OCI-LY3 (cell line): ENCODE measurements around the gene GCNT3.

ENCODE experiments used
- H2AFZ ChIP-seq: fragments of 200-600, 300-600 bp; shearing (Covaris generic); 2 replicates; pipeline ENCODE4 v1.6.0; 2014; ENCODE audit warnings: antibody characterized with exemption, low read depth, low read length
- H3K27ac ChIP-seq: fragments of 200-600, 300-600 bp; sonication (generic); 2 replicates; pipeline ENCODE4 v1.5.1; 2014; ENCODE audit warnings: mild to moderate bottlenecking, low read length, moderate library complexity, mixed read lengths
- H3K27me3 ChIP-seq: fragments of 200-600, 300-600 bp; sonication (generic); 2 replicates; pipeline ENCODE4 v1.6.1; 2014; ENCODE audit warnings: low read depth, low read length, mixed read lengths
- H3K36me3 ChIP-seq: fragments of 200-600, 300-600 bp; sonication (generic); replicated peaks from 2 replicates; pipeline ENCODE3; 2014; ENCODE audit warnings: low read depth, low read length, mixed read lengths
- H3K4me1 ChIP-seq: fragments of 300-600, 200-600 bp; sonication (generic); 2 replicates; pipeline ENCODE4 v1.6.1; 2014; ENCODE audit warnings: low read length, mixed read lengths
- H3K4me2 ChIP-seq: fragments of 200-600, 300-600 bp; sonication (generic); 2 replicates; pipeline ENCODE4 v1.6.1; 2014; ENCODE audit warnings: low read length, mixed read lengths
- H3K4me3 ChIP-seq: fragments of 300-600, 200-600 bp; sonication (generic); 2 replicates; pipeline ENCODE4 v1.5.1; 2014; ENCODE audit warnings: antibody characterized with exemption, mild to moderate bottlenecking, low read length, moderate library complexity
- H3K79me2 ChIP-seq: fragments of 300-600, 200-600 bp; shearing (Covaris generic); 2 replicates; pipeline ENCODE4 v1.6.1; 2014; ENCODE audit warnings: mild to moderate bottlenecking, low read length, mixed read lengths
- H3K9ac ChIP-seq: fragments of 300-600, 200-600 bp; shearing (Covaris generic); 2 replicates; pipeline ENCODE4 v1.6.0; 2014; ENCODE audit warnings: mild to moderate bottlenecking, low read length, moderate library complexity
- H3K9me3 ChIP-seq: fragments of 200-600, 300-600 bp; shearing (Covaris generic); 2 replicates; pipeline ENCODE4 v1.6.1; 2014; ENCODE audit warnings: low read length, mixed read lengths; ENCODE audit not compliant: insufficient read depth
- H4K20me1 ChIP-seq: fragments of 200-600, 300-600 bp; sonication (generic); 2 replicates; pipeline ENCODE4 v1.6.1; 2016; ENCODE audit warnings: low read length, mixed read lengths; ENCODE audit not compliant: insufficient read depth
- EZH2phosphoT487 ChIP-seq: fragments of 200-600 bp; shearing (Covaris generic); IDR thresholded peaks from 2 replicates; pipeline ENCODE4 v1.6.1; 2018; ENCODE audit warnings: antibody characterized with exemption, mixed run types, low read depth
- TF ChIP-seq, protein P1 (sequence below): fragments of 200-600, 300-600 bp; sonication (generic); IDR thresholded peaks from 2 replicates; pipeline ENCODE4 v1.5.1; 2014; ENCODE audit warnings: antibody characterized with exemption, low read length, low read depth

GCNT3 gene

DNA sequence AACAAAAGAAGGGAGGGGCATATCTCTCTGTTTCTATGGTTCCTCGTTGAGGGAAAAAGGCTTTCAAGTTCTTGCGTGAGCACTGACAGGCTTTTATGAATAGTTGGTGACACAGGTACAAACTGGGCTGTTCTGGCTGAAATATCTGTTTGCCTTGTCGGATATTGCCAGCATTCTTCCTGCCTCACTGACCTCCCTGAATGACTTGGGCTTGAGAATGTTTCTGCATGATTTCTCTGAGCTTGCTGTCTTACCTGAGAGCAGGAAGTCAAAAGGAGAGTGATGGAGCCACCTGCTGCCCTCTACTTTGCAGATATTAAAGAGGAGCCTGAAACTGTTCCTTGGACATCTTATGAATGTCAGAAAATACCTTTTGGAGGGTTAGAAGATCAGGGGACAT, 4.8 kb downstream of the GCNT3 start:
- peaks cover 18% of the 10 kb centered on the region for H3K4me1 ChIP-seq
- no peak overlapping the region for H3K4me2 ChIP-seq
- H3K27ac ChIP-seq: no peak overlapping the region
- no peak overlapping the region for H3K4me3 ChIP-seq
- no peak overlapping the region for H2AFZ ChIP-seq
- TF ChIP-seq, protein P1, sequence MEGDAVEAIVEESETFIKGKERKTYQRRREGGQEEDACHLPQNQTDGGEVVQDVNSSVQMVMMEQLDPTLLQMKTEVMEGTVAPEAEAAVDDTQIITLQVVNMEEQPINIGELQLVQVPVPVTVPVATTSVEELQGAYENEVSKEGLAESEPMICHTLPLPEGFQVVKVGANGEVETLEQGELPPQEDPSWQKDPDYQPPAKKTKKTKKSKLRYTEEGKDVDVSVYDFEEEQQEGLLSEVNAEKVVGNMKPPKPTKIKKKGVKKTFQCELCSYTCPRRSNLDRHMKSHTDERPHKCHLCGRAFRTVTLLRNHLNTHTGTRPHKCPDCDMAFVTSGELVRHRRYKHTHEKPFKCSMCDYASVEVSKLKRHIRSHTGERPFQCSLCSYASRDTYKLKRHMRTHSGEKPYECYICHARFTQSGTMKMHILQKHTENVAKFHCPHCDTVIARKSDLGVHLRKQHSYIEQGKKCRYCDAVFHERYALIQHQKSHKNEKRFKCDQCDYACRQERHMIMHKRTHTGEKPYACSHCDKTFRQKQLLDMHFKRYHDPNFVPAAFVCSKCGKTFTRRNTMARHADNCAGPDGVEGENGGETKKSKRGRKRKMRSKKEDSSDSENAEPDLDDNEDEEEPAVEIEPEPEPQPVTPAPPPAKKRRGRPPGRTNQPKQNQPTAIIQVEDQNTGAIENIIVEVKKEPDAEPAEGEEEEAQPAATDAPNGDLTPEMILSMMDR: peak; percentile 34
- no peak for TF ChIP-seq EZH2phosphoT487
- H3K27me3 ChIP-seq: no peaks in the 10 kb centered on the region
- H3K79me2 ChIP-seq: no peaks in the 10 kb centered on the region
- no peaks in the 10 kb centered on the region for H4K20me1 ChIP-seq
- no peak overlapping the region for H3K9ac ChIP-seq
- H3K9me3 ChIP-seq: no peaks in the 10 kb centered on the region
- no peaks in the 10 kb centered on the region for H3K36me3 ChIP-seq

DNA sequence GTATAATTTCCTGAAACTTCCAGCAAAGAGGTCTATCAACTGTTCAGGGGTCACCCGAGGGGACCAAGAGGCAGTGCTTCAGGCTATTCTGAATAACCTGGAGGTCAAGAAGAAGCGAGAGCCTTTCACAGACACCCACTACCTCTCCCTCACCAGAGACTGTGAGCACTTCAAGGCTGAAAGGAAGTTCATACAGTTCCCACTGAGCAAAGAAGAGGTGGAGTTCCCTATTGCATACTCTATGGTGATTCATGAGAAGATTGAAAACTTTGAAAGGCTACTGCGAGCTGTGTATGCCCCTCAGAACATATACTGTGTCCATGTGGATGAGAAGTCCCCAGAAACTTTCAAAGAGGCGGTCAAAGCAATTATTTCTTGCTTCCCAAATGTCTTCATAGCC, 6.8 kb downstream of the GCNT3 start:
- no peaks in the 10 kb centered on the region for H3K36me3 ChIP-seq
- H3K27ac ChIP-seq: no peak overlapping the region
- no peaks in the 10 kb centered on the region for H3K9me3 ChIP-seq
- no peaks in the 10 kb centered on the region for H3K79me2 ChIP-seq
- H3K4me1 ChIP-seq: peaks cover 18% of the 10 kb centered on the region
- H3K4me2 ChIP-seq: no peak overlapping the region
- no peak for TF ChIP-seq EZH2phosphoT487
- H3K9ac ChIP-seq: no peak overlapping the region
- H3K27me3 ChIP-seq: no peaks in the 10 kb centered on the region
- no peak overlapping the region for H3K4me3 ChIP-seq
- no peak overlapping the region for H2AFZ ChIP-seq
- no peaks in the 10 kb centered on the region for H4K20me1 ChIP-seq

DNA sequence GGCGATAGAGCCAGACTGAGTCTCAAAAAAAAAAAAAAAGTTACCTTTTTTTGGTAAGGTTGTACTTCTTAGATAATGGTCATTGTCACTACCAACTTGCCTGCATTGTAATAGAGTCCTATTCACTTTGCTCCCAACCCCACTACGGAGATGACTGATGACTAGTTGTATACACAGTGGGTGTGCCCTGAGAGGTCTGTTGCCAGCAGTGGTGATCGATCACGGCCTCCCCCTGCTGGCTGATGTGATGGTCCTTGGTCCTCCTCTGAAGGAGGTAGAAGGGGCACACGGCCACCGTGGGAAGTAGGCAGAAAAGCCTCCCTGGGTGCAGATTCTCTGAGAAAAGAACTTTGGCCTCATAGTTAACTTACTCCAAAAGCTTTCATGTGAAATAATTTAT, 10.7 kb downstream of the GCNT3 start:
- H4K20me1 ChIP-seq: no peaks in the 10 kb centered on the region

DNA sequence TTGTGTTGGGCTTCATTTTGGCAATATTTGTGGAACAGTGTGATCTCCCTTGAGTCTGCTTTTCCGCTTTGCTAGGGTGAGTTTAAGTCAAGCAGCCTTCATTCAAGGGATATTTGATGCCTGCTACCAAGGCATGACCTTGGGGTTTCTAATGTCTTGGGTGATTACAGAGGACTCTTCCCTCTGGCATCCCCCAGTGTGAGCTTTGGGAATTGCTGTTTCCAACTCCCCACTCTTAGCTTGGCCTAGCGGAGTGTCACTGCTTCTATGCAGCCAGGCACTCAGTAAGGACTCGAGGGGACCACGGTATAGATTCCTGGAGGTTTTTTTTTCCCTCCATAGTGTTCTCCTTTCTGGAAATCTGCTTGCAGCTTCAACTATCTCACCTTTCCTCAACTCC, 21.1 kb downstream of the GCNT3 start:
- H3K4me2 ChIP-seq: no peak overlapping the region
- peaks cover 4% of the 10 kb centered on the region for H3K36me3 ChIP-seq
- H3K4me3 ChIP-seq: no peak overlapping the region
- no peak overlapping the region for H2AFZ ChIP-seq
- no peaks in the 10 kb centered on the region for H3K27me3 ChIP-seq
- H3K9me3 ChIP-seq: no peaks in the 10 kb centered on the region
- H3K9ac ChIP-seq: no peak overlapping the region
- no peaks in the 10 kb centered on the region for H4K20me1 ChIP-seq
- H3K27ac ChIP-seq: no peak overlapping the region
- no peaks in the 10 kb centered on the region; the same call in 1 of the 2 replicates for H3K4me1 ChIP-seq
- TF ChIP-seq, protein P1: peak; percentile 19
- no peak for TF ChIP-seq EZH2phosphoT487
- no peaks in the 10 kb centered on the region for H3K79me2 ChIP-seq

More for the DNA sequence above, 10.7 kb downstream of the GCNT3 start:
- Histone ChIP-seq H3K4me1 (peaks cover 8% of the 10 kb centered on the region), H3K4me3 (no peak overlapping the region), H2AFZ (no peak overlapping the region), H3K36me3 (no peaks in the 10 kb centered on the region), H3K79me2 (no peaks in the 10 kb centered on the region), H3K9me3 (no peaks in the 10 kb centered on the region), H3K4me2 (peak overlapping the region; percentile 18; the same call in 1 of the 2 replicates), H3K27me3 (no peaks in the 10 kb centered on the region), H3K9ac (no peak overlapping the region), H3K27ac (no peak overlapping the region)
- no peak for TF ChIP-seq EZH2phosphoT487
- TF ChIP-seq, protein P1: peak; percentile 76
